G401.6 (cell line): ENCODE results near the gene CACFD1.

ENCODE experiments used
- FAIRE-seq: peaks from 2 replicates; lab custom pipeline; 2012; peaks lifted over from hg19 to GRCh38; lab: Jason Lieb, UNC

The CACFD1 gene

DNA sequence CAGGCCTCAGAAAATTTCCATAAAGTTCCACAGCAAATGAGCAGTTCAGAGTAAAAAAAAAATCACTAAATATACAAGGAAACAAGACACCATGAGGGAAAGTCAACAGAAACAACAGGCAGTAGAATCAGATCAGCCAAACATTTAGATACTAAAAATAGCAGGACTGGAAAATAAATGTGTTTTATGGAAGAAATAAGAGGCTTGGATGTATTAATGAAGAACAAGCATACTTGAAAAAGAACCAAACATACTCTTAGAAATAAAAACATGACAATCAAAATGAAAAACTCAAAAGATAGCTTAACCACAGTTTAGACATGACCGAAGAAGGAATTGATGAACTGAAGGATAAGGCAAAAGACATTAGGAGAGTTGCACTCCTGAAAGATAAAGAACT lies 42.3 kb downstream of the CACFD1 start:
- no peak for FAIRE-seq

DNA sequence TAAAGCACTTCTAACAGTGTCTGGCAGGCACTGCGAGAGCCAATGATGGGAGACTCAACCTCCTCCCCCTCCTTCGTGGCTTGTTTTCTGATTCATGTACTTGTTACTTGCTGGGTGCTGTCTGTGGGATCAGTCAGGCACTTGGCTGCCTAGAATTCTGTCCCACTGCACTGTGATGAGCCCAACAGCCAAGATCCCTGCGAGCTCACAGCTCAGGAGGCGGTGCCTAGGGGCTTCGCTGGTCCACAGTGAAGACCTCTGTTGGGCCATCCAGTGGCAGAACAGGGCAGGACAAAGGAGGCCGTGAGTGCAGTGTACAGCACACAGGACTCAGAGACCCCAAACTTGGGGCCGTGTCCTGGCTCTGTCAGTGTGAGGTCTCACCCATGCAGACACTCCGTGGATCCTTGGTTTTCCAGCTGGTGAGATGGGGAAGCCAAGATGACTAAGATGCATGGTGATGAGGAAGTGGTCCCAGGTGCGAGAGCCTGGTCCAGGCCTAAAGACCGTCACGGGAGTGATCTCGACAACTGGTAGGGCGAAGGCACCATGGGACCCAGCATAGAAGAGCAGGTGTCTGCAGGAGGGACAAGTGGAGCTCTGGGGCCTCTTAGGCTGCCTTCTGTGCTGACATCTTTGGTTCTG lies 45.5 kb downstream of the CACFD1 start:
- FAIRE-seq: no peak

DNA sequence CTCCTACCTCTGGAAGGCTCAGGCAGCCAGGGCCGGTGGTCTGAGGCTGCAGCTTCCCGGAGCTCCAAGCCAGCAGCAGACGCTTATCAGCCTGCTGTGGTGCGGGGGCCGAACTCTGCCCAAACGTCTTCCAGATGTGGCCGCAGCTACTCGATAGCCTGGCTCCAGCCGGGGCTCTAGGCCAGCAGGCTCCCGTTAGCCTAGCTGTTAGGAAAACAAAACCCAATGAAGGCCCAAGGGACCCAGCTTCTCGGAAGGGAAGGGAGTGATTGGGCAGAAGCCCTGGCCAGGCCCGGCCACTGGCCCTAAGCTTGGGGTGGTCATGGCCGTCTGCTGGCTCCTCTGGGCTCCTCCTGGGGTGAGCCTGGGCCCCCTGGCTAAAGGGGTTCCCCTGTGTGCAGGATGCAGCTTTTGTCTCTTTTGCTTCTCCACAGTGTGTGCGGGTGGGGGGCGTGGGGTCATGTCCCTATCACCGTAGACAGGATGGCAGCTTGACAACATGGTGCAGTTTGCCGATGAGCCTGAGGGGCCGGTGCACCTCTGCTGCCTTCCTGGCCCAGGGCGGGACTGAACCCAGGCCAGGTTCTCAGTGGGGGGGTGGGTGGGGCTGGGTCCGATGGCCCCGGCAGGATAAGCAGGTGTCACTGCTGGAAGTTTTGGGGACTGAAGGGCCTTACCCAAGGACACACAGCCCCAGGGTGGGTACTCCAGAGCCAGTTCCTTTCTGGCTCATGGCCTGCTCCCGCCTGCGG lies 46.3 kb downstream of the CACFD1 start:
- FAIRE-seq: no peak

DNA sequence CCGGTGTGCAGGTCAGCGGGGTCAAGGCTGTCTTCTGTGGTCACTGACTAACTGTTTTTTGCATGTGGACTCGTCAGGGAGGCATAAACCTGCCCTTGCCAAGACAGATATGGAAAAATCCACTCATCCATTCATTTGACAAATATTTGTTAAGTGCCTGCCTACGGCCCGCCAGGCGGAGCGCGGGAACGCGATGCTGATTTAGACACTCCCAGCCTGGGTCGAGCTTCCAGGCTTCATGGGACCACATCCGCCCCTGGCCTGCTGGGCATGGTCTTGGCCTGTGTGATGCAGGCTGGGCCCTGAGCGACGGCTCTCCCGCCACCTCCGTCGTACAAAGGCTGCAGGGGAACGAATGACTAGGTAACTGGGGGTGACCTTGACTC lies 46.9 kb downstream of the CACFD1 start:
- no peak for FAIRE-seq

DNA sequence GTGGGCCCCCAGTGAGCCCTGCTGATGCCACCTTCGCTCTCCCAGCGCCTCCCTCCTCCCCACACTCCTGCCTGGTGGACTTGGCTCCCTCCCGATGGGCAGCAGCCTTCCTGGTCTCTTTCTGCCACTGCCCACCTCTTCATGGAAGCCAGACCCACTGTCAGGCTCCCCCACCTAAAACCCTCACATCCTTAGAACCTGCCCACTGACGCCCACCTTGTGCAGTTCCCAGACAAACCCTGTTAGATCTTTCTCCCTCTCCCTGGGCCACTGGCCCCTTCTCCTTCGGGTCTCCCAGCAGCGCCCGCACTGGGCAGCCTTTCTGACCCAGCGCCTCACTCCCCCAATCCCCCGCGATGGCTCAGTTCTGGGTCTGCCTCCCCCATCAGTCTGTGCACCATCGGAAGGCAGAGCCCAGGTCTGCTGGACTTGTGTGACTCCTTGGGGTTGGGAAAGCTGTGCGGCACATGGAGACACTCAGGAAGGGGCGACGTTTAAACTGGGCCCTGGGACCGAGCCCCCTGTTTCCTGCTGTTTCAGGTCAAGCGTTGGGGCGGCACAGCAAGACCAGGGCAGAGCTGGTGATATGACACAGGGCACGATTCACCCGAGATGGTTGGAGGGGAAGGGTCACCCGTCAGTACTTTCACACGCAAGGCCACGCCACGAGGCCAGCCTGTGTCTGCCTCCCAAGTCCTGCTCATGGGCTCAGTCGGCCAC lies 47.6 kb downstream of the CACFD1 start:
- no peak for FAIRE-seq

DNA sequence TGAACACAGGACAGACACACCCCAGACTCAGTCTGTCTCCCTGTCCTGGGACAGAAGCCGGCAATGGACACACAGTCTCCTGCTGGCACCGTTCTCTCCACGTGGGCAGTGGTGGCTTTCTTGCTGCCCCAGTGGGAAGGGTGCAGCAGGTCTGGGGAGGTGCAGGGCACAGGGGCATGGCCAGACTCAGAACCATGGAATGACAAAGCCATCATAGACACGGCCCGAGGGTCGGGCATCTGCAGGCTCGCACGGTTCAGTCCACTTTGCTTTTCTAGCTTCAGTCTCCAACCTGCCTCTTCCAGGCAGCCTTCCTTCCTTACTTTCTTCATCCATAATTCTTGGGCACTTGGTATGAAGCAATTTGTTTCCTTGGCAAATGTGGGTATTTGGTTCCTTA lies 48.3 kb downstream of the CACFD1 start:
- FAIRE-seq: no peak

DNA sequence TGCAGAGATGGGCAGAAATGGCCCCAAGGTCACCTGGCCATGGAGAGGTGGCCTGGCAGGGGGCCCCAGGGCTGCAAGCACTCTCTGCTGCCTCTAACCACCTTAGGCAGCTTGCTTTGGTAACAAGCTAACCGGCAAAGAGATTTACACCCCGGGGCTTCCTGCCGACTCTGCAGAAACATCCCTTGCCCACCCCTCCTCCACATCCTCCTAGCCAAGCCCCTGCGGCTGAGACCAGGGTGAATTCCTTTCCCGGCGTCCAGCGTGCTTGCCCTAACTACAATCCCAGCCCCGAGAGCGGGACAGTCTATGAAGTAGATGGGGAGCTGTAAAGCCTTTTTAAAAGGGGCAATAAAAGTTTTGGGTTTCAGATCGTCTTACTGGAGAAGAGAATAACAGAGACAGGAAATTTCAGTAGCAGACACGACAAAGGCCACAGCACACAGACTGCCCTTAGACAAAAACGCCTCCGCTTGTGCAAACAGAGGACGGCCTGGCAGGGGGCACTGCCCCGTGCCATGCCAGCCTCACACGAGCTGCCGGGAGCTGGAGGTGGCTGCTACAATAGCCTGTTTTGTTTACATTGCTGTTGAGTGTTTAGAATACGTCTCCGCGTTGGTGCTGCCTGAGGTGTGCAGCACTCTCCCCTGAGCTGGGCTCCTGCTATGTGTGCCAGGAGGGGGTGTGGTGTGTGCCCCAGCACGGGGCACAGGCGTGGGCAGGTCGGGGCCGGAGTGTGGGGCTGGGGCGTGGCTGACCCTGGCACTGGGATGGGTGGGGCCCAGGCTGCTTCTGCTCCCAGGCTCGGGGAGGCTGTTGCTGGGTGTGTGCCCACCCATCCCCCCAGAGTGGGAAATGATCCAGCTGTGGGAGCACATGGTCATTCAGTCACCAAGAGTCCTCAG lies 49.7 kb downstream of the CACFD1 start:
- FAIRE-seq: no peak

DNA sequence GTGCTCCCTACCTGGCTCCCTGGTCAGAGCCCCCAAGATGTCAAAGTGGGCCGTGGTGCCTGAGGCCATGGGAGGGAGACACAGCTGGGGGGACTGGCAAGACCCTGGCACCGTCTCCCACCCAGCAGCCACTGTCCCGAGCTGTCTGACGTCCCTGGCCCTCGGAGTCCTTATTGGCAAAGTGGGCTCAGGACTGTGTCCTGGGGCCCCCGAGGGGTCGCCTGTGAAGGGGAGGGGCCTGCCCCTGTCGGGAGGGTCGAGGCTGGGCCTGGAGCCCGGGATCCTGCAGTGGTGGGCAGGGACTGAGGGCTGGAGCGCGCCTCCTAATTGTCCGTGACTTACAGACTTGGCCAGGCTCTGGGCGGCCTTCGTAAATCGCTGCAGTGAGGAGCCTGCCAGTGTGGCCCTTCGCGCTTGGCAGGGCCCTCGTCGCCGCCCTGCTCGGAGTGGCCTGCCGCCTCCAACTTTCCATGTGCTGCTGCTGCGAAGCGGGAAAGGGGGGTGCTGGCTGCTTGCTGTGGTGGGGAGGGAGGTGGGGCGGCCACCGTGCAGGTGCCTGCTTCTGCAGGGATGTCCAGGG lies 51.2 kb downstream of the CACFD1 start:
- no peak for FAIRE-seq

DNA sequence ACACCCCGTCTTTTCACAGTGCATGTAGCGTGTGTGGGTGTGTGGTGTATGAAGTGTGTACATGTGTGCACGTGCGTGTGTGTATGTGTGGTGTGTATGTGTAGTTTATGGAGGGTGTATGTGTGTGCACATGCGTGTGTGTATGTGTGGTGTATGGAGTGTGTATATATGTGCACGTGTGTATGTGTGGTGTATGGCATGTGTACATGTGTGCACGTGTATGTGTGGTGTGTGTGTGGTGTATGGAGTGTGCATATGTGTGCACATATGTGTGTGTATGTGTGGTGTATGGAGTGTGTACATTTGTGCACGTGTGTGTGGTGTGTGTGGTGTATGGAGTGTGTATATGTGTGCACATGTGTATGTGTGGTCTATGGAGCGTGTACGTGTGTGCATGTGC lies 51.8 kb downstream of the CACFD1 start:
- no peak for FAIRE-seq

DNA sequence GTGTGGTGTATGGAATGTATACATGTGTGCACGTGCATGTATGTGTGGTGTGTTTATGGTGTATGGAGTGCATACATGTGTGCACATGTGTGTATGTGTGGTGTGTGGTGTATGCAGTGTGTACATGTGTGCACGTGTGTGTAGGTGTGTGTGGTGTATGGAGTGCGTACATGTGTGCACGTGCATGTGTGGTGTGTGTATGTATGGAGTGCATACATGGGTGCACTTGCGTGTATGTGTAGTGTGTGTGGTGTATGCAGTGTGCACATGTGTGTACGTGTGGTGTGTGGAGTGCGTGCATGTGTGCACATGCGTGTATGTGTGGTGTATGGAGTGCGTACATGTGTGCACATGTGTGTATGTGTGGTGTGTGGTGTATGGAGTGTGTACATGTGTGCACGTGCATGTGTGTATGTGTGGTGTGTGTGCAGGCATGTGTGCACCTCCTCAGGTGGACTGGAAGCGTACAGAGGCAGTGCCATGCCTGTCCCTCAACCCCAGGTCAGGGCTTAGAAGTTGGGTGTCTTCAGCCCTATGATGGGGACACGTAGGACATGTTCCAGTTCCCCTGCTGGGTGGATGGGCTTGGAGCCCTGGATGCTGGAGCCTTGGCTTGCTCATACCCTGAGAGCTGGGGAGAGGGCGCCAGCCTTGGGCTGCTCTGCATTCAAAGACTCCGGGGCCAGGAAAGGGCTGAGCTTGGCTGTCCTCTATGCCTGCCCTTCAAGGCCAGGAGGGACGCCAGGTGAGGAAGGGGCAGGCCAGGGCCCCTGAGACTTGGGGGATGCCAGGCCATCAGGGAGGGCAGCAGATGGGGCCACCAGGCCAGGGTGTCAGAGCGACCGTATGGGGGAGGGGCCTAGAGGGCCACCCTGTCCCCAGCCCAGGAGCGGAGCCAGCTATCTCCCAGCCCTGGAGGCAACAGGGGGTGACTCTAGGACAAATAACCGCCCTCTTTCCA lies 52.8 kb downstream of the CACFD1 start:
- no peak for FAIRE-seq

DNA sequence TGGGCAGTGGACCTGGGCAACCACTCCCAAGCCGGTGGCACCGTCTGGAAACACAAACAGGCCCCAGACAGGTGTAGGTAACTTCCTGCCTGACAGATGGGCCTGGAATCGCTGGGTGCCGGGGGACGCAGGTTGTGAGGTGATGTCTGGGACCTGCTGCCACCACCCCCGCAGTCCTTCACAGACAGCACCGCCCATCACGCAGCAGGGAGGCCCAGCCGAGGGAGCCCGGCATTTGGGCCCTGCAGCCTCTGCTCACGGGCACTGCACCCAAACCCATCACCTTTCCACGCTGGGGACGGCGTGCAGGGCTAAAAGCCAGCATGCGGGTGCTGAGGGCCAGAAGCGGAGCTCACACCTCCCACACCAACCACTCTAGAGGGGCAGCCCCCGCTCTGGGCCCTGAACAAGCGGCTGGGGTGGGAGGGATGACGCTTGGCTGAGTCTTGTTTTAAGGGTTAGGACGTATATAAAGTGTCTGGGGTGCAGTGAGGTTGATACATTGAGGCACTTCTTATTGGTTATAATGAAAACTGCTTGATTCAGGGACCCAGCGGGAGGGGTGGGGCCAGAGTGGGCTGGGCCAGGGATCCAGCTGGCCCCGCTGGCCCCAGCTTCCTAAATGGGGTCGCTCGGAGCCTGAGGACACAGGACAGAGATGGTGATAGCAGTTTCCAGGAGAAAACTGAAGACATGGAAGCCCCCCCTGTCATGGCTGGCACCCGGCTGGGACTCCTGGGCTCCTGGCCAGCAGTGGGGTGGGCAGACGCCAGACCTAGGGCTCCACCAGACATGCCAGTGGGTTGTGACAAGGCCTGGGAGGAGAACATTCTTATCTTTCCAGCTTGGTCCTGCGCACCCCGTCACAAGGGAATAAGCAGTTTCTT lies 53.7 kb downstream of the CACFD1 start:
- FAIRE-seq: no peak

DNA sequence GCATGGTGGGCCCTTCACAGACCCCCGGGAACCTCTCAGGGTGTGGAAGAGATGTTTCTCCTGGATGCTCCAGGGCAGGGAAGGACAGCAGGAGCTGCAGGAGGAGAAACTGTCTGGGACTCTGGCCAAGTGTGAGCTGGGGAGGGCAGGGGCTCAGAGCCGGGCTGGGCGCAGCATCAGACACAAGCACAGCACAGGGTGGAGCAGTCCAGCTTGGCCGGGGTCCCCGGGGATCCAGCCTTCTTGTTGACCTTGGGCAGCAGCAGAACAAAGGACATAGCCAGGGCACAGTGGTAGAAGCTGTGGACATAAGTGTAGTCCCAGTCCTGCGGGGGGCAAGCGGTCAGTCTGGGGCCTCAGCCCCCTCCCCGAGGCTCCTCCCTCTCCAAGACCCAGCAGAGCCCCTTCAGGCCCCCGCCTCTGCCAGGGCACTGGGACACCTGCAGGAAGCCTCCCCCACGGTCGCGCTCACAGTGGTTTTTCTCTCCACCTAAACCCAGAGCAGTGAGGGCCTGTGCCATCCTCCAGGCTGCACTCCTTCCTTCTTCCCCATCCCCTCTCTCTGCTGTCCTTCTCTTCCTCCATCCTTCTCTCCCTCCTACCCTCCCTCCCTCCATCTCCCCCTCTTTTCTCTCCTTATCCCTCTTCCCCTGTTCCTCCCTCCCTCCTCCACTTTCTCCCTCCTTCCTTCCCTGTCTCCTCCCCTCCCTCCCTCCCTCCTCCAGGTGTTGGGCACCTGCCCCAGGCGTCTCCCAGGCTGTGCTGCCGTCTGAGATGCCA lies 54.9 kb downstream of the CACFD1 start:
- FAIRE-seq: no peak

DNA sequence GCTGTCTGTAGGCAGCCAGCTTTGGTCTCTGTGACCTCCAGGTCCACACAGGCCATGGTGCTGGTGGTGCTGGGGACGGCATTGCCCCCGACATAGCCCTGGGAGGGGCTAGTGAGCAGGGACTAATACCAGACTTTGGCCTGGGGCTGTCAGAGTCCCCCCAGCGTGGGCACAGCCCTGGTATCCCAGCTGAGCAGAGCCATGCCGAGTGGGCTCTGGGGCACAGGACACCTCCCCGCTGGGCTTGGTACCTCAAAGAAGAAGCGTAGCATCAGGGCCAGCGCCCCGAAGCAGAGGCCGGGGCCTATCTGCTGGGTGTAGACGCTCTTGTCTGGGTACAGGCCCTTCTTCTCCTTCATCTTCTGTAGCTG lies 55.4 kb downstream of the CACFD1 start:
- no peak for FAIRE-seq

DNA sequence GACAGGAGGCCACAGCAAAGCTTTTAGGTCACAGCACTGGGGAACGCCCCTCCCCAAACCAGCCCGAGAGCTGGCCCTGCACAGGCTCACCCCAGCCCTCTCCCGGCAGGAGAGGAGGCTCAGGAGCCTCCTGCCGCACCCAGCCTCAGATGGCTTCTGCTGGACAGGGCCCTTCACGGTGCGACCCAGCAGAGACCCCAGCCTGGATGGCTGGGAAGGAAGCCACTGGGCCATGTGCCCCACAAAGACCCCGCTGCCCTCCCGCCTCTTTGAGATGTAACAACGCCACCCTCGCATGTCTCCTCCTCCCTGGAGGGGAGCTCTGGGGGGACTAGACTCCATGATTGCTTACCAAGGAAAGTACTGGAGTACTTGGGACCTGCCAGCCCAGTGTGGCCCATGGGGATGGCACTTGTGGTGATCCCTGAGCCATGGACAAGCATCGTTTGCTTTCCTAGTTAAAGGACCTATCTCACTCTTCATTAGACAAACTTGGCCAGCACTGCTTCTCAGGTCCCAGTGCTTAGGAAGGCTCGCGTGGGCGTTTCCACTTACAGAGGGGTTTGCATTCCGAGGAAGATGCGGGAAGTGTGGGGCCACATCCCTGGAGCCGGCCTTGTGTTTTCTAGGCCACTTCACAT lies 56.0 kb downstream of the CACFD1 start:
- FAIRE-seq: no peak

DNA sequence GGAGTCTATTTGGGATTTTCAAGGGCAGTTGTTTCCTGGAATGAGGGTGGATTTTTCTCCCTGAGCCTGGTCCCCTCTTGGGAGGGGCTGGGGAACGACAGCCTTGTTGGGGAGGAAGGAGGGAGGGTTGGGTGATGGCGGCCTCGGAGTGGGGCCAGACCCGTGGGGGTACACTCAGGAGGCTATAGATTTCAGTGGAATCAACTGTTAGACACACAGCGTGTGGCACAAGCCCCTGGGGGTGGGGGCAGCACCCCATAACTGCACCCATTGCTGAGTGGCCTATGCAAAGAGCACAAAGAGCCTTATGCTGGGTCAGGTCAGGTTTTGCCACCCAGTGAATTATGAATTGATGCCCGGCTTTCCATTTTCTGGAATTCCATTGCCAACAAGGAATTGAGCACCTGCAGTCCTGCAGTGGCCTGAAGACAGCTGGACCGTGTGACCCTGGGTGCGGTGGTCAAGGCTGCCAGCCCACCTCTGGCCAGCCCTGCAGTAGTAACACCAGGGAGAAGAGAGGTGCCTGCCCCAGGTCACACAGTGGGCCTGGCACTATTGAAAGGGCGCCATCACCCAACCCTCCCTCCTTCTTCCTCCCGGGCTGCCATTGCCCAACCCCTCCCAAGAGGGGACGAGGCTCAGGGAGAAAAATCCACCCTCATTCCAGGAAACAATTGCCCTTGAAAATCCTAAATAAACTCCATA lies 56.6 kb downstream of the CACFD1 start:
- no peak for FAIRE-seq

DNA sequence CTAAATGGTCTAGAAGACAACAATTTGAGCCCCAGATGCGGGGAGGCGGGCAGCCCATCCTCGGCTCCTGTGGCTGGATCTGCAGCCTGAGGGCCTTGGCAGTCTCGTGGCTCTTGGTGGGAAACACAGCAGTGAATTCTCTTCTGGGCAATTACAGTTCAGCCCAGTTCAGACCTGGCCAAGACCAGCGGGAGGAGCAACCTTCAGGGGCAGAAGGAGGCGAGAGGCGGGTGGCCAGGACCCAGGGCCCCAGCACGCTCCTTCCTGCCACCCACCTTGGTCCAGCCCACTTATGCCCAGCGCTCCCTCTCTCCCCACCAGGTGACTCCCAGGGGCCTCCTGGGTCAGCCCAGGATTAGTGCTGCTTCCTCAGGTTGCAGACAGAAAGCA lies 57.2 kb downstream of the CACFD1 start:
- FAIRE-seq: no peak

DNA sequence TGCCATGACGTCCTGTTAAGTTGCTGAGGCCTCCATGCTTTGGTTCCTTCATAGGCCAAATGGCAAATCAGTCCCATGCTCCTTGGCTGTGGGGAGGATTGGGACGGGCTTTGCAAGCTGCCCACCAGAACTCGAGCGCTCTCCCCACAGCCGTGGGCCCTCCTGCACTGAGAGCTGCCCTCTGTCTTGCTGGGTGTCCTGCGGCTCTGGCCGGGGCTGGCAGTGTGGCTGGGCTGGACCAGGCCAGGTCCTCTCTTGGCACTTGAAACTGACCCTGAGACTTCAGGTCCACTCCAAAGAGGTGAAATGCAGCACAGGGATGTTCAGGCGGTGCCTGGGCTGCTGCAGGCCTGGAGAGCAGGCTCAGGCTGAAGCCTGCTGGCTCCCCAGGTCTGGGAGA lies 57.9 kb downstream of the CACFD1 start:
- no peak for FAIRE-seq

DNA sequence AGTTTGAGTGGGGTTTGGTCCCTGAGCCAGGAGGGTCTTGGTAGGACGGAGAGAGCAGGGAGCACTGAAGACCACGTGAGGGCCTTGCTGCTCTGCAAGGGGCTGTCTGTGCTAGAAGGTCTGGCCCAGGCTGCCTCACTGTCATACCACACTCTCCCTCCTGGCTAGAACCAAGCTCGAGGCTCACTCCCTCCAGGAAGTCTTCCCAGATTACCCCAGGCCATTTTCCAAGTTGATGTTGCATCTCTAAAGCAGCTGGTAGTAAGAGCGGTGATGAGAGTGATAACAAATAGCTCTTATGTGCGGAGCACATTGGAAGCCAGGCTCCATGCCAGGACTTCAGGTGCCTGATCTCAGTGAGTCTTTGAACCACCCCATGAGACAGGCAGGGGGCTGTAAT lies 58.4 kb downstream of the CACFD1 start:
- no peak for FAIRE-seq
